Stomach (tissue), 9 donors: ENCODE data around the gene MMP10. TPM values are rescaled to one million over a fixed set of nuclear protein-coding genes. Genes with fewer than 3 reads are reported as not detected.
A peak's percentile ranks its signal among the peaks of the same experiment; 100 is the strongest.

ENCODE experiments used
- DNase-seq, 2 donors: peaks; one replicate each; pipeline versions ENCODE4 v3.0.0 to v3.0.0-alpha.2; 2013 to 2019
- H3K27ac ChIP-seq, 5 donors: fragments of 200-600 bp in 4 of 5; sonication (generic) in 4 of 5; one replicate each; pipeline ENCODE4 v1.5.1; 2013 to 2019; ENCODE audit warnings: mild to moderate bottlenecking in 1 of 5, moderate library complexity in 1 of 5
- H3K27me3 ChIP-seq, 3 donors: fragments of 200-600 bp; sonication (generic); one replicate each; pipeline ENCODE4 v1.5.1; 2017 to 2019; ENCODE audit warnings: mixed run types in 1 of 3
- H3K36me3 ChIP-seq, 4 donors: fragments of 200-600 bp; sonication (generic); 1 replicate in 3 of 4; 2 replicates in 1 of 4; pipeline ENCODE4 v1.5.1; 2016 to 2019
- H3K4me1 ChIP-seq, 4 donors: fragments of 200-600 bp; sonication (generic); one replicate each; pipeline ENCODE4 v1.5.1; 2016 to 2019
- H3K4me3 ChIP-seq, 4 donors: fragments of 200-600 bp; sonication (generic) in 3 of 4; one replicate each; pipeline ENCODE4 v1.5.1; 2016 to 2019; ENCODE audit warnings: mild to moderate bottlenecking in 1 of 4
- H3K9me3 ChIP-seq, 4 donors: fragments of 200-600 bp; sonication (generic); one replicate each; pipeline ENCODE4 v1.5.1; 2016 to 2019
- EP300 ChIP-seq: sonication (generic); formaldehyde crosslinking; IDR thresholded peaks from one replicate; pipeline ENCODE4 v1.6.1; 2017; ENCODE audit warnings: antibody characterized with exemption
- POLR2A ChIP-seq, 4 donors: fragments of 450-650 bp; IDR thresholded peaks; one replicate each; pipeline ENCODE4 v1.6.1; 2016; ENCODE audit warnings: antibody characterized with exemption in 4 of 4, control low read depth in 2 of 4, mild to moderate bottlenecking in 1 of 4, moderate library complexity in 1 of 4
- POLR2AphosphoS5 ChIP-seq, 3 donors: sonication (generic); formaldehyde crosslinking; IDR thresholded peaks; one replicate each; pipeline ENCODE4 v1.6.1; 2016; ENCODE audit warnings: antibody characterized with exemption in 3 of 3
- WGBS, 5 donors: extraction: QIAGEN DNeasy Blood & Tissue Kit in 3 of 5; methylation state at CpG; one replicate each; pipeline versions ENCODE4 v1.1.5 to v1.1.7; 2013 to 2018; 5-methylcytosine and 5-hydroxymethylcytosine counted together
- intact Hi-C: fragments of 100-400 bp; cut with DNase I; formaldehyde crosslinking; loops from one replicate; pipeline ENCODE4 v1.15.1; 2023; ENCODE audit warnings: low total_unique reads
- polyA plus RNA-seq, 3 donors: library from polyadenylated mRNA; stranded (reverse); fragments of 200-250 nt; gene quantifications; one replicate each; pipeline ENCODE4 v1.2.3, GENCODE V29; 2013
- total RNA-seq, 5 donors: library from RNA; depleted of rRNA; stranded (reverse); fragments of >200 nt; gene quantifications; one replicate each; pipeline versions ENCODE4 v1.1.0 to v1.2.3, GENCODE V29; 2014 to 2016
- TF ChIP-seq, protein P1 (sequence below), 7 experiments: fragments of 450-650 bp in 4 of 7; fragments of 200-600 bp in 3 of 7; sonication (generic) in 3 of 7; IDR thresholded peaks; one replicate each; pipeline ENCODE4 v1.5.1; 2016 to 2019; ENCODE audit warnings: antibody characterized with exemption in 7 of 7, control low read depth in 2 of 7, mild to moderate bottlenecking in 1 of 7
- donor health status: healthy with polysubstance abuse.
- donor health status: Bipolar disorder and iron deficiency.
- donor health status: healthy.

Gene MMP10
- total and polyA plus RNA-seq, 8 donors = 0.10 to 8.8 (median 0.92) TPM; not detected in 3

- H3K4me1 ChIP-seq = no peaks in the 10 kb centered on the region
- TF ChIP-seq POLR2AphosphoS5 (IDR thresholded peaks at IDR 0.05) (no peak), POLR2A (IDR thresholded peaks at IDR 0.05) (no peak), EP300 (no peak)
- TF ChIP-seq, protein P1, sequence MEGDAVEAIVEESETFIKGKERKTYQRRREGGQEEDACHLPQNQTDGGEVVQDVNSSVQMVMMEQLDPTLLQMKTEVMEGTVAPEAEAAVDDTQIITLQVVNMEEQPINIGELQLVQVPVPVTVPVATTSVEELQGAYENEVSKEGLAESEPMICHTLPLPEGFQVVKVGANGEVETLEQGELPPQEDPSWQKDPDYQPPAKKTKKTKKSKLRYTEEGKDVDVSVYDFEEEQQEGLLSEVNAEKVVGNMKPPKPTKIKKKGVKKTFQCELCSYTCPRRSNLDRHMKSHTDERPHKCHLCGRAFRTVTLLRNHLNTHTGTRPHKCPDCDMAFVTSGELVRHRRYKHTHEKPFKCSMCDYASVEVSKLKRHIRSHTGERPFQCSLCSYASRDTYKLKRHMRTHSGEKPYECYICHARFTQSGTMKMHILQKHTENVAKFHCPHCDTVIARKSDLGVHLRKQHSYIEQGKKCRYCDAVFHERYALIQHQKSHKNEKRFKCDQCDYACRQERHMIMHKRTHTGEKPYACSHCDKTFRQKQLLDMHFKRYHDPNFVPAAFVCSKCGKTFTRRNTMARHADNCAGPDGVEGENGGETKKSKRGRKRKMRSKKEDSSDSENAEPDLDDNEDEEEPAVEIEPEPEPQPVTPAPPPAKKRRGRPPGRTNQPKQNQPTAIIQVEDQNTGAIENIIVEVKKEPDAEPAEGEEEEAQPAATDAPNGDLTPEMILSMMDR (IDR thresholded peaks at IDR 0.05) = no peak
- no peaks in the 10 kb centered on the region for H3K27me3 ChIP-seq
- H3K4me3 ChIP-seq = no peak overlapping the region
- no peaks in the 10 kb centered on the region for H3K36me3 ChIP-seq
- H3K9me3 ChIP-seq = no peaks in the 10 kb centered on the region
- 45 to 53% (median 51%) methylated on average over 9 of the region's 9 CpGs for WGBS, 5 donors
- intact Hi-C loops = no loop called here
- no peak overlapping the region for H3K27ac ChIP-seq
- DNase-seq = peak in 1 of 2 donors; percentile 48
These were observed 50.3 kb downstream of the MMP10 start for GRCh38 chr11:102729849-102730815.

- TF ChIP-seq POLR2A (IDR thresholded peaks at IDR 0.05) (no peak), POLR2AphosphoS5 (IDR thresholded peaks at IDR 0.05) (no peak), EP300 (no peak)
- TF ChIP-seq, protein P1 (IDR thresholded peaks at IDR 0.05) = no peak
- H3K9me3 ChIP-seq = peaks cover 0 to 5% (median 2%) of the 10 kb centered on the region in 4 donors
- H3K27ac ChIP-seq = no peak overlapping the region
- 64 to 86% (median 83%) methylated on average over 2 of the region's 2 CpGs for WGBS, 5 donors
- no peak overlapping the region for H3K4me3 ChIP-seq
- no peak for DNase-seq
- no peaks in the 10 kb centered on the region for H3K36me3 ChIP-seq
- H3K27me3 ChIP-seq = no peaks in the 10 kb centered on the region
- H3K4me1 ChIP-seq = no peaks in the 10 kb centered on the region
- intact Hi-C loops = no loop called here
These were observed 52.5 kb downstream of the MMP10 start for GRCh38 chr11:102727890-102728289.

DNA sequence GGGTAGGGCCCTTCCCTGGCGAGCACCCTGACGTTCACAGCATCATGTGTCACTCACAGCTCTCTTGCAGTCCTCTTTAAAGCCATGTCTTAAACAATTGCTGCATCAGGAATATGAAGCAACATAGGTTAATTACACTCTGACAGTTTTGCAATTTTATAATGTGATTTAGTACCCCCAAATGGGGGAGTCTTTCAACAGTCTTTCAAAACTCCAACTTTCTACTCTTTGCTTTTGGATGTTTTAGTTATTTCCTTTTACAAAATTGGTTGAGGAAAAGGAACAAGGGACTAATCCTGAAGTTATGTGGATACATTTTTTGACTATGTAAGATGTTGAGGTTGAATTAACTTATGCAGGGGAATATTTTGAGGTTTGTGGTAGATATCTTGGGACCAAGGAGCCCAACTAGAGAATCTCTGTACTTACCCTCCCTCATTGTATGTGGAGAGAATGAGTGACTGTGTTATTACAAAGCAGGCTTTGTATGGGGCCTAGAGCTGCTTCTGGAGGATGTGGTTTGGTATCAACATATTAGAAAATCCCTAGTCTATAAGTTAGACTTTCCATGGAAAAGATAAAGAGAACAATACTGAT, 55.4 kb downstream of the MMP10 start, which contains the start of gene MMP8:
MMP8 (minus strand) TSS at position 51 of the 597 bp plus-strand sequence. CDS start 99 bp downstream, outside the sequence.
- Histone ChIP-seq H3K4me1 (no peaks in the 10 kb centered on the region), H3K9me3 (peaks cover 0 to 5% (median 2%) of the 10 kb centered on the region in 4 donors), H3K27ac (no peak within 1 kb of the TSS), H3K4me3 (no peak within 1 kb of the TSS), H3K27me3 (no peaks in the 10 kb centered on the region), H3K36me3 (no peaks in the 10 kb centered on the region)
- no peak for DNase-seq
- TF ChIP-seq, protein P1 (IDR thresholded peaks at IDR 0.05) = no peak
- intact Hi-C loops = no loop called here
- WGBS, 5 donors = 39 to 73% (median 47%) methylated on average over 2 of the region's 2 CpGs

GRCh38 chr11:102722821-102723220, 57.6 kb downstream of the MMP10 start:
- TF ChIP-seq EP300 (no peak), POLR2A (IDR thresholded peaks at IDR 0.05) (no peak), POLR2AphosphoS5 (IDR thresholded peaks at IDR 0.05) (no peak)
- TF ChIP-seq, protein P1 (IDR thresholded peaks at IDR 0.05) = no peak
- Histone ChIP-seq H3K4me1 (no peaks in the 10 kb centered on the region), H3K4me3 (no peak overlapping the region), H3K27me3 (no peaks in the 10 kb centered on the region), H3K9me3 (peaks cover 0 to 5% (median 2%) of the 10 kb centered on the region in 4 donors), H3K27ac (no peak overlapping the region), H3K36me3 (no peaks in the 10 kb centered on the region)
- intact Hi-C loops = no loop called here
- DNase-seq = no peak

Other genes with a start within 250 kb of the MMP10 start
- 1 to 10 TPM in 2 of 5 donors, under 1 TPM in 1, not detected in 2; 0.37 to 2.0 (median 1.3) TPM for gene MMP7, start 249.9 kb downstream of the MMP10 start, total RNA-seq
- gene MMP7, start 249.9 kb downstream of the MMP10 start, polyA plus RNA-seq = 10 to 100 TPM in 1 of 3 donors, 1 to 10 TPM in 1, not detected in 1; 2.1 to 45.1 TPM
- gene MMP20, start 155.3 kb downstream of the MMP10 start, total RNA-seq = not detected
- gene MMP20, start 155.3 kb downstream of the MMP10 start, polyA plus RNA-seq = not detected
- not detected for gene MMP27, start 74.9 kb downstream of the MMP10 start, total RNA-seq
- not detected for gene MMP27, start 74.9 kb downstream of the MMP10 start, polyA plus RNA-seq
- 1 to 10 TPM in 1 of 5 donors, not detected in 4; 1.8 TPM for gene MMP8, start 55.7 kb downstream of the MMP10 start, total RNA-seq
- gene MMP8, start 55.7 kb downstream of the MMP10 start, polyA plus RNA-seq = under 1 TPM in 2 of 3 donors, not detected in 1; 0.20 to 0.50 TPM
- 10 to 100 TPM in 1 of 5 donors, 1 to 10 TPM in 1, under 1 TPM in 1, not detected in 2; 0.89 to 13.4 (median 3.8) TPM for gene MMP1, start 17.5 kb upstream of the MMP10 start, total RNA-seq
- 100 to 1,000 TPM in 1 of 3 donors, 10 to 100 TPM in 1, 1 to 10 TPM in 1; 3.0 to 127 (median 11.2) TPM for gene MMP1, start 17.5 kb upstream of the MMP10 start, polyA plus RNA-seq
- 1 to 10 TPM in 2 of 5 donors, under 1 TPM in 2, not detected in 1; 0.45 to 7.0 (median 1.5) TPM for gene MMP3, start 63.0 kb upstream of the MMP10 start, total RNA-seq
- gene MMP3, start 63.0 kb upstream of the MMP10 start, polyA plus RNA-seq = 10 to 100 TPM in 1 of 3 donors, 1 to 10 TPM in 1, under 1 TPM in 1; 0.83 to 37.5 (median 1.7) TPM
- gene MMP12, start 94.4 kb upstream of the MMP10 start, total RNA-seq = not detected
- 1 to 10 TPM in 2 of 3 donors, under 1 TPM in 1; 0.46 to 2.4 (median 1.4) TPM for gene MMP12, start 94.4 kb upstream of the MMP10 start, polyA plus RNA-seq
- not detected for gene MMP13, start 175.1 kb upstream of the MMP10 start, total RNA-seq
- under 1 TPM in 1 of 3 donors, not detected in 2; 0.25 TPM for gene MMP13, start 175.1 kb upstream of the MMP10 start, polyA plus RNA-seq